ENCODE measurements around the gene COL4A6. TPM values are rescaled to one million over a fixed set of nuclear protein-coding genes. Genes with fewer than 3 reads are reported as not detected.
A peak's percentile ranks its signal among the peaks of the same experiment; 100 is the strongest.

Gene COL4A6
- total RNA-seq, 1 donor from 2014 or later: 21.1 TPM

DNA sequence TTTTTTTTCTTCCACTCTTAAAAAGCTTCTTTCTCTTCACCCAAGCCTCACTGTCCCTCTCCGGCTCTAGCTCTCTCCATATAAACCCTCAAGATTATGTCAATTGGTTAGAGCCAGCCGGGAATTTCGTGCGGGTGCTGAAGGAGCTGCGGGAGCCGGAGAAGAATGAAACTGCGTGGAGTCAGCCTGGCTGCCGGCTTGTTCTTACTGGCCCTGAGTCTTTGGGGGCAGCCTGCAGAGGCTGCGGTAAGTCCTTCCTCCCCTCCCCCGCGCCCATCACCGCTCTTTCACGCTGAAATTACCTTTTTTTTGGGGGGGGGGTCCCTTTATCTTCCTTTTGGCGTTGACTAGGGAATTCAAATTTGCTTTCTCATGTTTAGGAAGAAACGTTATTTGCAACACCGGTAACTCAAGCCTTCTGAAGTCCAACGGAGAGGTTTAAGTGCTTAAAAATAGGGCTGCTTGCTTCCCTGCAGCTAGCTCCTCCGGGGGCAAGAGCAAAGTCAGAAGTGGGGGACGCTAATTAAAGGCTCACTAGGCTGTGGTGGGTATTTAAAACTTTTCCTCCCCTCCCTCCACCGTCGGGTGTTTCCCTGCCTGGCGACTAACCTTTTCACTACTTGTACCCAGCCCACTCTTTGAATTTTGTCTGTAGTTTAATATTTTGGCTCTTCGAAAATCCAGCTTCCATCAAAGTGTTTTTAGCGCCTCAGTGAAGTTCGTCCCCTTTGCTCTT, 1.9 kb upstream of the COL4A6 start:
- Histone ChIP-seq H3K27me3 (ENCODE audit: control insufficient read depth, insufficient read depth, low read length) (no peaks in the 10 kb centered on the region), H3K36me3 (ENCODE audit: control insufficient read depth, insufficient read depth, low read length) (no peaks in the 10 kb centered on the region), H3K4me3 (ENCODE audit: low read depth, low read length) (peak overlapping the region; percentile 64)
- no peak for DNase-seq (ENCODE audit: low read depth)
- TF ChIP-seq CTCF (IDR thresholded peaks at IDR 0.05; ENCODE audit: insufficient read depth, low read length, severe bottlenecking): no peak
- FAIRE-seq: no peak

DNA sequence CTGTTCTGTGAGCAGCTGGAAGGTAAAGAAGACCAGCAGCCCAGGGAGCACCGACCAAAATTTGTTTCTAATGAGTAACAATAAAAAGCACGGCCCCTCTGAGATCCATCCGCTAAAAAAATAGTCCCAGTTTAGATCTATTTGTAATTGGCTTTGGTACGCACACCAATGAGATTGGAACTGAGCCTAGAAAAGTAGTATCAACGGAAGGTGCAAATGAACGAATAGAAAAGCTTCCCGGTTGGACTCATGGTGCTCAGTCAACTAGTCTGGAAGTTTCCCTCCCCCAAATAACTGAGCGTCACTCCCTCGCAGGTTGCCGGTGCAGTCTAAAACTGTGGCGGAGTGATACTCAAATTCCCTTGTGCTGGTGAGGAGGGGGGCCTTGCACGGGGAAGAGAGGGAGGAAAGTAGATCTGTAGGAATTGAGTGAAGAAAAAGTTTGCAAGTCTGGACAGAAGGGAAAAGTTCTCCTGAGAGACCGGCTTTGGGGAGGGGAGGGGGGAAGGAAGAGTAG, 1.3 kb upstream of the COL4A6 start, which contains the start of gene COL4A5:
COL4A5 (plus strand) TSS at position 413 of the 517 bp plus-strand sequence. CDS start 288 bp downstream, outside the sequence.
- H3K36me3 ChIP-seq (ENCODE audit: control insufficient read depth, insufficient read depth, low read length): no peaks in the 10 kb centered on the region
- FAIRE-seq (no peak), DNase-seq (ENCODE audit: low read depth) (peak; percentile 91)
- no peak for TF ChIP-seq CTCF (IDR thresholded peaks at IDR 0.05; ENCODE audit: insufficient read depth, low read length, severe bottlenecking)
- H3K4me3 ChIP-seq (ENCODE audit: low read depth, low read length): peak within 1 kb of the TSS; percentile 64
- no peaks in the 10 kb centered on the region for H3K27me3 ChIP-seq (ENCODE audit: control insufficient read depth, insufficient read depth, low read length)

GRCh38 chrX:108437349-108438109, 693 bp downstream of the COL4A6 start:
- H3K4me3 ChIP-seq (ENCODE audit: low read depth, low read length): peak overlapping the region; percentile 64
- H3K36me3 ChIP-seq (ENCODE audit: control insufficient read depth, insufficient read depth, low read length): no peaks in the 10 kb centered on the region
- no peak for FAIRE-seq
- DNase-seq (ENCODE audit: low read depth): no peak
- H3K27me3 ChIP-seq (ENCODE audit: control insufficient read depth, insufficient read depth, low read length): no peaks in the 10 kb centered on the region
- no peak for TF ChIP-seq CTCF (IDR thresholded peaks at IDR 0.05; ENCODE audit: insufficient read depth, low read length, severe bottlenecking)

DNA sequence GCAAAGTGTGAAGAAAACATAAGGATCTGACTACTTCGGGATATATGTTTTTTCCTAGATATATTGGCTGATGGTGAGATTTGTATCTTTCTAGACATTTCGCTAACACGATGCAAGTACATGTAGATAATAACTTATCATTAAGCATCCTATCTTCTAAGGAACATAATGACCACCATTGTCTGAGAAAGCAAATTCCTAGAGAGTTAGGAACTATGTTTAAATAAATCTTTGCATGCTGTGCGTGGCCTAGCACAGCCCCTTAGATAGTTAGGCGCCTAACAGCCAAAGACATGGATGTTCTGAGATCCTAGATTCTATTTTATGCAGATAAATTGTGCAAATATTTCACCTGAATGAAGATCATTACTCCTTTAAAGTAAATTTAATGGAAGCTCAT, 3.0 kb downstream of the COL4A6 start:
- DNase-seq (ENCODE audit: low read depth) (no peak), FAIRE-seq (no peak)
- H3K27me3 ChIP-seq (ENCODE audit: control insufficient read depth, insufficient read depth, low read length): no peaks in the 10 kb centered on the region
- no peak overlapping the region for H3K4me3 ChIP-seq (ENCODE audit: low read depth, low read length)
- no peaks in the 10 kb centered on the region for H3K36me3 ChIP-seq (ENCODE audit: control insufficient read depth, insufficient read depth, low read length)
- TF ChIP-seq CTCF (IDR thresholded peaks at IDR 0.05; ENCODE audit: insufficient read depth, low read length, severe bottlenecking): no peak

DNA sequence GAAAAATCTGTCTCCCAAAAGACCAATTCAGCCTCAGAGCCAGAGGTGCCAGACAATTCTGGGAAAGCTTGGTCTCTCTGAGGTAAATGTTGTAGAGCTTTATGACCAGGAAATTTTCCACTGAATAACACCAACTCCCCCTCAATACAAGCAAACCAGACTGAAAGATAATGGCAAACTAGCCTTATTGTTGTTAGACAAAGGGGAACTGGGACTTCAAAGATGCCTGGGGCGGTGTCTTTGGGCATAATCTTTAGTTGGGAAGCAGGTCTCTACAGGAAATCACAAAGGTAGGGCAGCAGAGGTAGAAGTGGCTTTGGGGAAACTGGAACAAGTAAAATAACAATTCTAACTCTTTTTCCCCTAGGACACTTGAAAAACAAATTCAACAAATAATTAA, 12.0 kb downstream of the COL4A6 start:
- no peak for DNase-seq (ENCODE audit: low read depth)
- Histone ChIP-seq H3K36me3 (ENCODE audit: control insufficient read depth, insufficient read depth, low read length) (no peaks in the 10 kb centered on the region), H3K27me3 (ENCODE audit: control insufficient read depth, insufficient read depth, low read length) (no peaks in the 10 kb centered on the region), H3K4me3 (ENCODE audit: low read depth, low read length) (no peak overlapping the region)
- TF ChIP-seq CTCF (IDR thresholded peaks at IDR 0.05; ENCODE audit: insufficient read depth, low read length, severe bottlenecking): no peak
- FAIRE-seq: no peak
